ENCODE measurements around the gene CDYL2. TPM values are rescaled to one million over a fixed set of nuclear protein-coding genes. Genes with fewer than 3 reads are reported as not detected.

The CDYL2 gene
- total RNA-seq, 1 experiment from 2014 or later: 7.6 TPM

DNA sequence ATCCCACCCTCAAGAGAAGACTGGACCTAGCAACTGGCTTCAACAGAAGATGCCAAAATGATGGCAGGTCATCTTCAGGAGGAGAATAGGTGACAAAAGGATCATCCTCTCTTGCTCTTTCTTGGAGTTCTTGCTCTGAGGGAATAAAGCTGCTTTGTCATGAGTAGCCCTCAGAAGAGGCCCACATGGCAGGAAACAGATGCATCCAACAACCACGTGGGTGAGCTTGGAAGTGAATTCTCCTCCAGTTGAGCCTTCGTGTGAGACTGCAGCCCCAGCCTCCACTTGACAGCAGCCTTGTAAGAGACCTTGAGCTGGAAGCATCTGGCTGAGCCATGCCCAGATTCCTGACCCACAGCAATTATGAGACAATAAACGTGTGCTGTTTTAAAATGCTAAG lies 176.1 kb downstream of the CDYL2 start:
- no peaks in the 10 kb centered on the region for H4K20me1 ChIP-seq (ENCODE audit: low read length)
- intact Hi-C loops (cut with micrococcal nuclease): no loop called here
- no TSS peak for BruUV-seq (replicated peaks)
- H3K4me1 ChIP-seq (ENCODE audit: insufficient read depth, low read length): no peaks in the 10 kb centered on the region
- H2AFZ ChIP-seq (ENCODE audit: low read length): no peak overlapping the region
- CTCF ChIA-PET: no interaction called here
- TF ChIP-seq EZH2 (IDR thresholded peaks at IDR 0.05; ENCODE audit: low read length, unreplicated experiment) (no peak), EZH2phosphoT487 (IDR thresholded peaks at IDR 0.05; ENCODE audit: borderline replicate concordance, low read length) (no peak)
- TF ChIP-seq, protein P1, sequence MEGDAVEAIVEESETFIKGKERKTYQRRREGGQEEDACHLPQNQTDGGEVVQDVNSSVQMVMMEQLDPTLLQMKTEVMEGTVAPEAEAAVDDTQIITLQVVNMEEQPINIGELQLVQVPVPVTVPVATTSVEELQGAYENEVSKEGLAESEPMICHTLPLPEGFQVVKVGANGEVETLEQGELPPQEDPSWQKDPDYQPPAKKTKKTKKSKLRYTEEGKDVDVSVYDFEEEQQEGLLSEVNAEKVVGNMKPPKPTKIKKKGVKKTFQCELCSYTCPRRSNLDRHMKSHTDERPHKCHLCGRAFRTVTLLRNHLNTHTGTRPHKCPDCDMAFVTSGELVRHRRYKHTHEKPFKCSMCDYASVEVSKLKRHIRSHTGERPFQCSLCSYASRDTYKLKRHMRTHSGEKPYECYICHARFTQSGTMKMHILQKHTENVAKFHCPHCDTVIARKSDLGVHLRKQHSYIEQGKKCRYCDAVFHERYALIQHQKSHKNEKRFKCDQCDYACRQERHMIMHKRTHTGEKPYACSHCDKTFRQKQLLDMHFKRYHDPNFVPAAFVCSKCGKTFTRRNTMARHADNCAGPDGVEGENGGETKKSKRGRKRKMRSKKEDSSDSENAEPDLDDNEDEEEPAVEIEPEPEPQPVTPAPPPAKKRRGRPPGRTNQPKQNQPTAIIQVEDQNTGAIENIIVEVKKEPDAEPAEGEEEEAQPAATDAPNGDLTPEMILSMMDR (conservative IDR thresholded peaks at IDR 0.05; ENCODE audit: low read depth, low read length): no peak
- no peak overlapping the region for H3K9ac ChIP-seq (ENCODE audit: low read length)
- no peaks in the 10 kb centered on the region for H3F3A ChIP-seq (ENCODE audit: low read length, unreplicated experiment)
- no peaks in the 10 kb centered on the region for H3K79me2 ChIP-seq (ENCODE audit: low read length)
- no peaks in the 10 kb centered on the region for H3K27me3 ChIP-seq (ENCODE audit: low read length)
- no peaks in the 10 kb centered on the region for H3K9me3 ChIP-seq (ENCODE audit: low read length)
- H3K36me3 ChIP-seq (ENCODE audit: low read depth, low read length): no peaks in the 10 kb centered on the region
- no peaks in the 10 kb centered on the region for H3K9me2 ChIP-seq (replicated peaks; ENCODE audit: low read length)
- H3K4me2 ChIP-seq (ENCODE audit: low read length): no peak overlapping the region
- H3K27ac ChIP-seq (ENCODE audit: low read length): no peak overlapping the region
- H3K4me3 ChIP-seq (ENCODE audit: low read length): no peak overlapping the region
- POLR2A ChIA-PET (ENCODE audit: unreplicated experiment): no interaction called here
- DNase-seq (no peak), ATAC-seq (no peak)

DNA sequence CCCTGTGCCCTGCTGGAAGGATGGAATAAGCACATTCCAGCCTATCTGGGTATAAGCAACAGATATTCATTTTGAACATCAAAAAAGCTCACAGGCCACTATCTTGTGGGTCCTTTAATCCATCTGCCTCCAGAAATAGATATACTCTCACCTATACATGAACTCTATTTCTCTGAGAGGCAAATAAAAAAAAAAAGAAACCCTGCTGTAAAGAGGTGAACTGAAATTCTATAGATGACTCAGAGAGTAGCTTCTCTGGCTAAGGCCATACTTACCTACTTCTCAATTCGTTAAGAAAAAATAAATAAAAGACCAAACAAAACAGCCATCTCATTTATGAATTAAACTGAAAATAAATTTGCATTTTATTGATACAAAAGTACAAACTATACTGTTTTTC lies 177.3 kb downstream of the CDYL2 start:
- Histone ChIP-seq H4K20me1 (ENCODE audit: low read length) (no peaks in the 10 kb centered on the region), H3K27me3 (ENCODE audit: low read length) (no peaks in the 10 kb centered on the region), H3F3A (ENCODE audit: low read length, unreplicated experiment) (no peaks in the 10 kb centered on the region), H3K4me1 (ENCODE audit: insufficient read depth, low read length) (no peaks in the 10 kb centered on the region), H3K79me2 (ENCODE audit: low read length) (no peaks in the 10 kb centered on the region), H3K9me3 (ENCODE audit: low read length) (no peaks in the 10 kb centered on the region), H3K4me2 (ENCODE audit: low read length) (no peak overlapping the region), H3K9ac (ENCODE audit: low read length) (no peak overlapping the region), H3K27ac (ENCODE audit: low read length) (no peak overlapping the region), H3K36me3 (ENCODE audit: low read depth, low read length) (no peaks in the 10 kb centered on the region), H2AFZ (ENCODE audit: low read length) (no peak overlapping the region), H3K9me2 (replicated peaks; ENCODE audit: low read length) (no peaks in the 10 kb centered on the region), H3K4me3 (ENCODE audit: low read length) (no peak overlapping the region)
- TF ChIP-seq EZH2phosphoT487 (IDR thresholded peaks at IDR 0.05; ENCODE audit: borderline replicate concordance, low read length): no peak
- TF ChIP-seq, protein P1 (conservative IDR thresholded peaks at IDR 0.05; ENCODE audit: low read depth, low read length): no peak
- no peak for TF ChIP-seq EZH2 (IDR thresholded peaks at IDR 0.05; ENCODE audit: low read length, unreplicated experiment)
- POLR2A ChIA-PET (ENCODE audit: unreplicated experiment): no interaction called here
- ATAC-seq (no peak), DNase-seq (no peak)
- no TSS peak for BruUV-seq (replicated peaks)
- CTCF ChIA-PET: no interaction called here
- intact Hi-C loops (cut with micrococcal nuclease): no loop called here

DNA sequence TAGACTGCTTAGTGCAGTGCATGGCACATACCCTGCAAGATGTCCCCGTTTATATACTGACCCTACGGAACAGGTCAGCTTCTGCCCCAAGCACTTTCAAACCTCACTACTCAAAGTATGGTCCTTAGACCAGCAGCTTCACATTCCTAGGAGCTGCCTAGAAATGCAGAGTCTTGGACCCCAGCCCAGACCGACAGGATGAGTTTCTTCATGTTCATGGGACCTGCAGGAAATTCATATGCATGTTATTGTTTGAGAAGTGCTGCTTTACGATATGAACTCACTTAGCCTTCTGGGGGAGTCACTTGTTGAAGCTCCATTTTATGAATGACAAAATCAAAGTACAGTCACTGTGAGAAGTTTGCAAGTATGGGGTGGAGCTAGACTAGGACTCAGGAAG lies 181.0 kb downstream of the CDYL2 start:
- peak; percentile 27 for DNase-seq

More for the DNA sequence above, 181.0 kb downstream of the CDYL2 start:
- no peak overlapping the region for H3K27ac ChIP-seq (ENCODE audit: low read length)
- no peak overlapping the region for H3K9ac ChIP-seq (ENCODE audit: low read length)
- no peaks in the 10 kb centered on the region for H4K20me1 ChIP-seq (ENCODE audit: low read length)
- H3K4me2 ChIP-seq (ENCODE audit: low read length): no peak overlapping the region
- no peak for ATAC-seq
- 0 out of 2 replicates have a peak, but pooled peaks cover 6% of the 10 kb centered on the region for H3K36me3 ChIP-seq (ENCODE audit: low read depth, low read length)
- H3K79me2 ChIP-seq (ENCODE audit: low read length): no peaks in the 10 kb centered on the region
- intact Hi-C loops (cut with micrococcal nuclease): no loop called here
- H3K4me1 ChIP-seq (ENCODE audit: insufficient read depth, low read length): peaks cover 21% of the 10 kb centered on the region
- TF ChIP-seq, protein P1 (conservative IDR thresholded peaks at IDR 0.05; ENCODE audit: low read depth, low read length): no peak
- TF ChIP-seq EZH2phosphoT487 (IDR thresholded peaks at IDR 0.05; ENCODE audit: borderline replicate concordance, low read length) (no peak), EZH2 (IDR thresholded peaks at IDR 0.05; ENCODE audit: low read length, unreplicated experiment) (no peak)
- no peak overlapping the region for H3K4me3 ChIP-seq (ENCODE audit: low read length)
- ChIA-PET POLR2A (ENCODE audit: unreplicated experiment) (no interaction called here), CTCF (no interaction called here)
- no peak overlapping the region for H2AFZ ChIP-seq (ENCODE audit: low read length)
- no peaks in the 10 kb centered on the region for H3K27me3 ChIP-seq (ENCODE audit: low read length)
- H3K9me3 ChIP-seq (ENCODE audit: low read length): no peaks in the 10 kb centered on the region
- no peaks in the 10 kb centered on the region for H3K9me2 ChIP-seq (replicated peaks; ENCODE audit: low read length)
- H3F3A ChIP-seq (ENCODE audit: low read length, unreplicated experiment): no peaks in the 10 kb centered on the region
- no TSS peak for BruUV-seq (replicated peaks)
